HG02943 (cell line): ENCODE measurements around the gene TTYH1.
"Not testable (repeated sequence)": the region's sequence is repeated elsewhere in the genome, so short reads cannot be mapped to it uniquely, and the experiment has no call there.

Experiments used
- ATAC-seq: cut with Tn5 transposase; IDR thresholded peaks from one replicate; pipeline ENCODE4 v1.9.1; 2021; ENCODE audit warnings: mild to moderate bottlenecking, low read depth, moderate library complexity; ENCODE audit not compliant: unreplicated experiment

TTYH1 gene

GRCh38 chr19:54458648-54459281, 43.5 kb downstream of the TTYH1 start:
- ATAC-seq = no peak

DNA sequence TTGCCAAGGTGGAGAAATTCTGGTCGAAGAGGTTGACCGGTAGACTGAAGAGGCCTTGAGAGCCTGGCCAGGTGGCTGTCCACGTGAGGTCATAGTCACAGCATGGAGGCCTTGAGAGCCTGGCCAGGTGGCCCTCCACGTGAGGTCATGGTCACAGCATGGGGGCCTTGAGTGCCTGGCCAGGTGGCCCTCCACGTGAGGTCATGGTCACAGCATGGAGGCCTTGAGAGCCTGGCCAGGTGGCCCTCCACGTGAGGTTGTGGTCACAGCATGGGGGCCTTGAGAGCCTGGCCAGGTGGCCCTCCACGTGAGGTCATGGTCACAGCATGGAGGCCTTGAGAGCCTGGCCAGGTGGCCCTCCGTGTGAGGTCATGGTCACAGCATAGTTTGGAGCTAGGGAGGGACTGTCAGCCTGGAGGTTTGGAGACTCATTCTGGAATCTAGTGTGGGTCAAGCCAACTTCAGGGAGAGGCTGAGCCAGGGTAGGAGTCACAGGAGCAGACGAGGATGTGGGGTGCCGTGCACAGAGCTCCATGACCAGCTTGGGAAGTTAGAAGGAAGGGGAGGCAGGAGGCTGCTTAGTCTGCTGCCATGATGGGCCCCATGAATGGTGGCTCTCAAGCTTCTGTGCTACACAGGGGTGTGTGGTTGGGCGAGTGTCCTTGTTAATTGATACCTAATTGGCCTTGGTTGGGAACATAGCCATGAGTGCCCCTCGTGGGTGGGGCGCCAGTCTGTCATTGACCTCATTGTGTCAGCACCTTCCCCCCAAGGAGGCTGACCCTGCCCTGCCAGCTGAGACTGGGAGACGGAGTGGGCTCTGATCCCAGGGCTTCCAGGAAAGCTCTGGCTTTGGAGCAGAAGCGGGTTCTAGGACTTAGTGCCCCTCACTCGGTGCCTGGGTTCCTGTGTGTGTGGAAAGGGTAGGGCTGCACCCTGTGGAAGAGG, 44.3 kb downstream of the TTYH1 start:
- ATAC-seq = no peak

GRCh38 chr19:54460230-54461005, 45.2 kb downstream of the TTYH1 start:
- ATAC-seq = no peak

- ATAC-seq = no peak
Observed at GRCh38 chr19:54461210-54461609, 45.9 kb downstream of the TTYH1 start.

DNA sequence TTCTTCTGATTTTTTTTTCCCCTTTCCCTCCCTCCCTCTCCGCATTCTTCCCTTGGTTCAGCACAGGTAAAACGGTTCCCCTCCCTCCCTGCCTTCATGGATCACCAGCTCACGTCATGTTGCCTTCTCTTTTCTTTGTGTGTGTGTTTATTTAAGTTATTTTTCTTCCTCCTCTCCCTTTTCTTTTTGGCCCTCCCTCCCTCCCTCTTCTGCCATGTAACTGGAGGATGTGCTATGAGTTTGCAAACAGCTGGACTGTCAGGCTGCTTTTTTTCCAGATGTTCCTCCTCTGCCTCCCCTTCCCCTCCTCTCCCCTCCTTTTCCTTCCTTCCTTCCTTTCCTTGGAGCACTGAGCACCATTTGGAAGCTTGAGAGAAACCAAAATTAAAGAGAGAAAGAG, 46.3 kb downstream of the TTYH1 start:
- ATAC-seq = no peak

- ATAC-seq = no peak
Observed at GRCh38 chr19:54462047-54462654, 46.9 kb downstream of the TTYH1 start.

DNA sequence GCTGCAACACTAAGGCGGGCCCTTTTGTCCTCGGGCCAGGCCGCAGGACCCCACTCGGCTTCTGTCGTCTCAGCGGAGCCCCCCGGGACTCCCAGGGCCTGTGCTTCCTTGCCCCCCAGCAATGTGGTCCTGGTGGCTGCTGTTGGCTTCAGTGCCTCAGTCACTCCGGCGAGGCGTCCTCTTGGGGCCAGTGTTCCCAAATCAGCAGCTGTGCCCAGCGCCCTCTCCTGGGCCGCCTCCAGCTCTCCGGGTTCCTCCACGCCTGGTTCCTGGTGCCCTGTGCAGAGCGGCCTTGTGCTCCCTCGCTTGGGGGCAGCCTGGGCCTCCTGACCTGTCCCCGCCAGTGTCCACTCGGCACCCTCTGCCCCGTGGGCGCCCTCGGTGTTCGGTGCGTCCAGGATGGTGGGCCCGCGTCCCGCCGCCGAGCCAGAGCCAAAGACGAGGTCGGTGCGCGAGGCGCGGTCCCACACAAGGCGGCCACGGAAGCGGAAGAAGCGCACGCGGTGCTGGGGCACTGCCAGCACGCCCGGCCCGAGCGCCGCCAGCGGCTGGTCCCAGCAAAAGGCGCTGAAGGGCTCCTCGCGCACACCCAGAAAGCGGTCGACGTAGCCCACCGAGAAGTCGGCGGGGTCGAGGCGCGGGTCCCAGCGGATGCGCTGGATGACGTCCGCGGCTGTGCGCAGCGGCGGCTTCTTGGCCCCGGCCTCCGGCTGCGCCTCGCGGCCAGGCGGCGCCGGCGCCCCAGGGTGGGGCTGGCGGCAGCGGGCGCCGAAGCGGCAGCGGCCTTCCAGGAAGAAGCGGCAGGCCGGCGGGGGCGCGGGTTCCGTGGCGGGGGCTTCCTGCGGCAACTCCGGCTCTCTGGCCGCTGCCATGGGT, 47.6 kb downstream of the TTYH1 start:
- ATAC-seq = peak; percentile 1

DNA sequence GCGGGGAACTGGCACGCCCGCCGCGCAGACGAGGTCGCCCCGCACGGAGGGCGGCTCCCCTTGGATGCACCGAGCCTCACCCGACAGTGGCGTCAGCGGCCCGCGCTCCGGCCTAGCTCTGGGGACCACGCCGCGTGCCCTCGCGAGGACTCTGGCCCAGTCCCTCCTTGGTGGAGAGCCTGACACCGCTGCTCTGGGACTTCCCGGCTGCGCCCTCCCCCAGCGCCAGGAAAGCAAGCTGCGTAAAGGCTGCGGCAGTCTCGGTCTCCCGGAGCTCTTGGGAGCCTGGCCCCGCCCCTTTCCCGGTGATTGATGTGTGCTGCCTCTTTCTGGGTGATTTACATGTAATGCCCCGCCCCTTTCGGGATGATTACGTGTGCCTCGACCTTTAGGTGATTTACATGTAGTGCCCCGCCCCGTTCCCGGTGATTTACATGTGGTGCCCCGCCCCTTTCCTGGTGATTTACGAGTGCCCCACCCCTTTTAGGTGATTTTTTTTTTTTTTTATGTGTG, 48.3 kb downstream of the TTYH1 start, which contains the start of gene LENG9:
LENG9 (minus strand) TSS at position 248 of the 513 bp plus-strand sequence. CDS start 252 bp downstream, outside the sequence.
- ATAC-seq = peak; percentile 54

DNA sequence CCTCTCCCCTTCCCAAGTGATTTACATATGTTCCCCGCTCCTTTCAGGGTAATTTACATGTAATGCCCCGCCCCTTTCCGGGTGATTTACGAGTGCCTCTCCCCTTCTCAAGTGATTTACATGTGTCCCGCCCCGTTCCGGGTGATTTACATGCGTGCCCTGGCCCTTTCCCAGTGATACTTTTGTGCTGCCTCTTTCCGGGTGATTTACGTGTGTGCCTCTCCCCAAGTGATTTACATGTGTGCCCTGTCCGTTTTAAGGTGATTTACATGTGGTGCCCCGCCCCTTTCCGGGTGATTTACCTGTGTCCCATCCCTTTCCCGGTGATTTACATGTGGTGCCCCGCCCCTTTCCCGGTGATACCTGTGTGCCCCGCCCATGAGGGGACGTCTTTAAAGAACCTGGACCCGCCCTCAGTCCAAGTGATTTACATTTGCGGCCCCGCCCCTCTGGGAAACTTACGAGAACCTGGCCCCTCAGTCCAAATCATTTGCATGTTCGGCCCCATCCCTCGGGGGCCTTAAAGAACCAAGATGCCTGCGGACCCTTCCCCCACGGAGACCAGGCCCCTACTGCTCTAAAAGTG, 48.9 kb downstream of the TTYH1 start:
- peak; percentile 46 for ATAC-seq

DNA sequence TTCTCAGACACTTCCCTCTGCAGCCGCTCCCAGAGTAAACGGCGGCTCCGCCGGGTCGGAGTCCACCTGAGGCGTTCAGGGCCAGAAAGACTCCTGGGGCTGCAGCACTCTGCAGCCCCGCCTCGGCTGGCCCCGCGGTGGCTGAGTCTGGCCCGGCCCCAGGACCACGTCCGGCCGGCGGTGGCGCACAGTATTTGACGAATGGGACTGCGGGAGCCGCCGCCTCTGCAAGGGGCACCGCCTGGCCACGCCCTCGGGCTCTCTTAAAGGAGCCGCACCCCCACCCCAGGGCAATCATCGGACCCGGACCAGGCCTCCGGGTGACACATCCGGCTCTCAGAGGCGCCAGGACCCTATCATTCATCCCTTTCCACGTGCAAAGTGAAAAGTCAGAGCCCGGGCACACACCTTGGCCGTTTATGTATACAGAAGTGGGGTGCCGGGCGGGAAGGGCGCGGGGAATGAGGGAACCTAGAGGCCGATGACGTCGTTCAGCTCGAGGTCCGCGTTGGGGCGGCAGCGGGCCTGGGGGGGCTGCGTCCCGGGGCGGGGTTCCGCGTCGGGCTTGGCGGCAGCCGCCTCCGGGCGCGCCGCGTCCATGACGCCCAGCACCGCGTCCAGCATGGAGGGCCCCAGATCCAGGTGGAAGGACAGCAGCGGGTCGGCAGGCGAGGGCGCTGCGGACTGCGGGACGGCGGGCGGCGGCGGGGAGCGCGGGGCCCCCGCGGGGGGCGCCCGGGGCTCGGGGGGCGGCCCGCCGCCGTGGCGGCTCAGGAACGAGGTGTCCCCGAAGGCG, 49.6 kb downstream of the TTYH1 start:
- peak; percentile 44 for ATAC-seq

DNA sequence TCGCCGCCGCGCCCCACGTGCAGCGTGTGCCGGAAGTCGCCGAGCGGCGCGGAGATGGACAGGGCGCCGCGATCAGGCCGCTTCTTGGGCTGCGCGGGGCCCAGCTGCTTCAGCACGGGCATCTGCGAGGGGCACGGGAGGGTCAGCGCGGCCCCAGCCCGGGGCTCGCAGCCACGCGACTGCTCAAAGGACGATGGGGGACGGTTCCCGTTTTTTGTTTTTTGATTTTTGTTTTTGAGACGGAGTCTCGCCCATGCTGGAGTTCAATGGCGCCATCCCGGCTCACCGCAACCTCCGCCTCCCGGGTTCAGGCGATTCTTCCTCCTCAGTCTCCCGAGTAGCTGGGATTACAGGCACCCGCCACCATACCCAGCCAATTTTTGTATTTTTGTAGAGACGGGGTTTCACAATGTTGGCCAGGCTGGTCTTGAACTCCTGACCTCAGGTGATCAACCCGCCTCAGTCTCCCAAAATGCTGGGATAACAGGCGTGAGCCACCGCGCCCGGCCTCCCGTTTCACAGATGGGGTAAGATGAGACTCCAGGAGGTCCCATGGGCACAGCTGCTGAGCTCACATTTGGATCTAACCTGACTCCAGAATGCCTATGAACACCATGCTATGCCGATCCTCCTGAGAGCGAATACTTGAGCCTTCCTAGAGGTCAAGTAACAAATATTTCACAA, 50.3 kb downstream of the TTYH1 start:
- ATAC-seq = no peak

DNA sequence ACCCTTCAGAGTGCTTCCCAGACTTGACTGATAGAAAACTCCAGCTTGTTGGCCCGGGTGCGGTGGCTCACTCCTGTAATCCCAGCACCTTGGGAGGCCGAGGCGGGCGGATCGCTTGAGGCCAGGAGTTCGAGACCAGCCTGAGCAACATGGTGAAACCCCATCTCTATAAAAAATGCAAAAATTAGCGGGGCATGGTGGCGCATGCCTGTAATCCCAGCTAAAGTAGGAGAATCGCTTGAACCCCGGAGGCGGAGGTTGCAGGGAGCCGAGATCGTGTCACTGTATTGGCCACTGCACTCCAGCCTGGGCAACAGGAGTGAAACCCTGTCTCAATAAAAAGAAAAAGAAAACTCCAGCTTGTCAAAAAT, 50.8 kb downstream of the TTYH1 start:
- not testable (repeated sequence) for ATAC-seq

DNA sequence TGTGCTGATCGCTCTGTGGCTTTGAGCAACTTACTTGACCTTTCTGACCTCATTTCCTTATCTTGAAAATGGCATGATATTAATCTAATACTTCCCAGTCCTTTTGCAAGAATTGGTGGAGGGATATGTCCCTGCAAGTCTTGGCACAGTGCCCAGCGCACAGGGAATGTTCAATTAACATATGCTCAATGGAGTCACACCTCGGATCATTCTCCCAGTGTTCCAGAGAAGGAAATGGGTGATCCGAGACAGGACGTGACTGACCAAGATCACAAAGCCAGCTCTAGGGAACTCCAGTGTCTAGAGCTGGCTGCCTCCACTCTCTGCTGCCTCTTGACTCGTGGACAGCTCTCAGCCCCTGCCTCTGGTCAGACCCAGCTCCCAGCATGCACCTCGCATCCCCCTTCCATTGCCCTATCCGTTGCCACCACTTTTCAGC, 54.3 kb downstream of the TTYH1 start:
- no peak for ATAC-seq

- no peak for ATAC-seq
Observed at GRCh38 chr19:54470276-54470887, 55.1 kb downstream of the TTYH1 start.

GRCh38 chr19:54470991-54471782, 55.9 kb downstream of the TTYH1 start:
- no peak for ATAC-seq
